ENCODE measurements around the gene ZNF367. TPM values are rescaled to one million over a fixed set of nuclear protein-coding genes. Genes with fewer than 3 reads are reported as not detected.
"Not testable (repeated sequence)": the region's sequence is repeated elsewhere in the genome, so short reads cannot be mapped to it uniquely, and the experiment has no call there.

Gene ZNF367
- polyA plus RNA-seq, 1 of the 3 experiments (the other 2 are of a cell fraction) = 1.5 TPM

DNA sequence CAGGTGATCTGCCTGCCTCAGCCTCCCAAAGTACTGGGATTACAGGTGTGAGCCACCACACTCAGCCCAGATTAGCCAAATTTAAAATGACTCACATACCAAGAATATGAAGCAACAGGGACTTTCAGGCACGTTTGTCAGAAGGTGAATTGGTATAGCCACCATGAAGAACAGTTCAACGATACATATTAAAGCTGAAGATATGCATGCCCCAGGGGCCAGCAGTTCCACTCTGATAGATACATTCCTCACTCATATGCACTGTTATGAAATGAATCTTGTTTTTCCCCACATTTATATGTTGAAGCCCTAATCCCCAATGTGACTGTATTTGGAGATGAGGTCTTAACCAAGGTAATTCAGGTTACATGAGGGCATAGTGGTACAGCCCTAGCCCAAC is 57.2 kb downstream of the ZNF367 start (continued):
- TF ChIP-seq, protein P1, sequence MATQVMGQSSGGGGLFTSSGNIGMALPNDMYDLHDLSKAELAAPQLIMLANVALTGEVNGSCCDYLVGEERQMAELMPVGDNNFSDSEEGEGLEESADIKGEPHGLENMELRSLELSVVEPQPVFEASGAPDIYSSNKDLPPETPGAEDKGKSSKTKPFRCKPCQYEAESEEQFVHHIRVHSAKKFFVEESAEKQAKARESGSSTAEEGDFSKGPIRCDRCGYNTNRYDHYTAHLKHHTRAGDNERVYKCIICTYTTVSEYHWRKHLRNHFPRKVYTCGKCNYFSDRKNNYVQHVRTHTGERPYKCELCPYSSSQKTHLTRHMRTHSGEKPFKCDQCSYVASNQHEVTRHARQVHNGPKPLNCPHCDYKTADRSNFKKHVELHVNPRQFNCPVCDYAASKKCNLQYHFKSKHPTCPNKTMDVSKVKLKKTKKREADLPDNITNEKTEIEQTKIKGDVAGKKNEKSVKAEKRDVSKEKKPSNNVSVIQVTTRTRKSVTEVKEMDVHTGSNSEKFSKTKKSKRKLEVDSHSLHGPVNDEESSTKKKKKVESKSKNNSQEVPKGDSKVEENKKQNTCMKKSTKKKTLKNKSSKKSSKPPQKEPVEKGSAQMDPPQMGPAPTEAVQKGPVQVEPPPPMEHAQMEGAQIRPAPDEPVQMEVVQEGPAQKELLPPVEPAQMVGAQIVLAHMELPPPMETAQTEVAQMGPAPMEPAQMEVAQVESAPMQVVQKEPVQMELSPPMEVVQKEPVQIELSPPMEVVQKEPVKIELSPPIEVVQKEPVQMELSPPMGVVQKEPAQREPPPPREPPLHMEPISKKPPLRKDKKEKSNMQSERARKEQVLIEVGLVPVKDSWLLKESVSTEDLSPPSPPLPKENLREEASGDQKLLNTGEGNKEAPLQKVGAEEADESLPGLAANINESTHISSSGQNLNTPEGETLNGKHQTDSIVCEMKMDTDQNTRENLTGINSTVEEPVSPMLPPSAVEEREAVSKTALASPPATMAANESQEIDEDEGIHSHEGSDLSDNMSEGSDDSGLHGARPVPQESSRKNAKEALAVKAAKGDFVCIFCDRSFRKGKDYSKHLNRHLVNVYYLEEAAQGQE (IDR thresholded peaks at IDR 0.05; ENCODE audit: low read depth, low read length) = no peak
- TF ChIP-seq SIN3A (IDR thresholded peaks at IDR 0.05; ENCODE audit: borderline replicate concordance, low read depth, low read length) (no peak), TEAD4 (IDR thresholded peaks at IDR 0.05; ENCODE audit: borderline replicate concordance, insufficient read depth) (no peak), MEF2A (IDR thresholded peaks at IDR 0.05; ENCODE audit: borderline replicate concordance, low read depth) (no peak)
- TF ChIP-seq, protein P2, sequence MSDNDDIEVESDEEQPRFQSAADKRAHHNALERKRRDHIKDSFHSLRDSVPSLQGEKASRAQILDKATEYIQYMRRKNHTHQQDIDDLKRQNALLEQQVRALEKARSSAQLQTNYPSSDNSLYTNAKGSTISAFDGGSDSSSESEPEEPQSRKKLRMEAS (IDR thresholded peaks at IDR 0.05; ENCODE audit: low read depth) = no peak

DNA sequence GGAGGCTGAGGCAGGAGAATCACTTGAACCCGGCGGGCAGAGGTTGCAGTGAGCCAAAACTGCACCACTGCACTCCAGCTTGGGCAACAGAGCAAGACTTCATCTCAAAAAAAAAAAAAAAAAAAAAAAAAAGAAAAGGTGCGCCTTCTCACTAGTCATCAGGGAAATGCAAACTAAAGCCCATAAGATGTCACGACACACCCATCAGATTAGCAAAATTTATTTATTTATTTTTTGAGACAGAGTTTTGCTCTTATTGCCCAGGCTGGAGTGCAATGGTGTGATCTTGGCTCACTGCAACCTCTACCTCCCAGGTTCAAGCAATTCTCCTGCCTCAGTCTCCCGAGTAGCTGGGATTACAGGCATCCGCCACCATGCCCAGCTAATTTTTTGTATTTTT is 57.6 kb downstream of the ZNF367 start:
- POLR2A ChIA-PET; H3K9me2 ChIP-seq; DNase-seq; H3K4me1 ChIP-seq (ENCODE audit: control insufficient read depth in 1 of 2, insufficient read depth in 2 of 2, low read depth in 1 of 2, low read length in 1 of 2); H4K20me1 ChIP-seq (ENCODE audit: insufficient read depth); H3K9me3 ChIP-seq; H3K9ac ChIP-seq; H2AFZ ChIP-seq (ENCODE audit: low read depth); H3K4me3 ChIP-seq (ENCODE audit: low read depth in 2 of 2, low read length in 1 of 2); H3K4me2 ChIP-seq; H3K27ac ChIP-seq (ENCODE audit: low read depth in 2 of 2, low read length in 1 of 2); H3K27me3 ChIP-seq (ENCODE audit: insufficient read depth); H3K79me2 ChIP-seq (ENCODE audit: insufficient read depth); H3F3A ChIP-seq (replicated peaks; ENCODE audit: insufficient read depth): not testable (repeated sequence)
- CTCF ChIA-PET = interaction anchor here (1.2 kb wide), 1 partner anchor 42 kb away, joined by 3 read pairs; no protein-coding TSS in a partner anchor
- WGBS (ENCODE audit: low lambda C conversion rate) = 97% methylated on average over 6 of the region's 6 CpGs
- H3K36me3 ChIP-seq (replicated peaks in 1 of 2; ENCODE audit: control insufficient read depth in 1 of 2, insufficient read depth in 2 of 2, low read length in 1 of 2) = peaks cover 18 to 63% of the 10 kb centered on the region in 2 experiments

DNA sequence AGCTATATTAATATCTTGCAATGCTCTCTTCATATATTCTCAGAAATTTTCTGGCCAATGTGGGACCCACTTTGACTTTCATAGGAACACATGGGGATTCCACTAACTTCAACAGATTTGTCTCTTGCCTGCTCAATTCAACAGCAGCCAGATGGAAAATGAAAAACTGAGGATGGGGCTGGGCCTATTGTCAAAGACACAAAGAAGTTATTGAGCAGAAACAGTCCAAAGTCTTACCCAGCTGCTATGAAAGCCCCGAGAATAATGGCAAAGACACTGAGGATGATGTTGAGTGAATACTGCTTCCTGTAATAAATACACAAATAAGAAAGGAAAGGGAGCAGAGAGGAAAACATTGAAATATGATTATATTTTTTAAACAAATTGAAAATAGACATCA is 67.3 kb downstream of the ZNF367 start:
- H2AFZ ChIP-seq (ENCODE audit: low read depth) = no peak overlapping the region
- H3K4me1 ChIP-seq (ENCODE audit: control insufficient read depth in 1 of 2, insufficient read depth in 2 of 2, low read depth in 1 of 2, low read length in 1 of 2) = no peaks in the 10 kb centered on the region
- H3F3A ChIP-seq (replicated peaks; ENCODE audit: insufficient read depth) = peaks cover 8% of the 10 kb centered on the region
- 100% methylated on average over 1 of the region's 1 CpG for WGBS (ENCODE audit: low lambda C conversion rate)
- H3K79me2 ChIP-seq (ENCODE audit: insufficient read depth) = no peaks in the 10 kb centered on the region
- H3K27me3 ChIP-seq (ENCODE audit: insufficient read depth) = no peaks in the 10 kb centered on the region
- no peak for TF ChIP-seq EP300 (IDR thresholded peaks at IDR 0.05; ENCODE audit: borderline replicate concordance in 1 of 2, low read depth in 1 of 2, low read length in 1 of 2)
- TF ChIP-seq, protein P3, sequence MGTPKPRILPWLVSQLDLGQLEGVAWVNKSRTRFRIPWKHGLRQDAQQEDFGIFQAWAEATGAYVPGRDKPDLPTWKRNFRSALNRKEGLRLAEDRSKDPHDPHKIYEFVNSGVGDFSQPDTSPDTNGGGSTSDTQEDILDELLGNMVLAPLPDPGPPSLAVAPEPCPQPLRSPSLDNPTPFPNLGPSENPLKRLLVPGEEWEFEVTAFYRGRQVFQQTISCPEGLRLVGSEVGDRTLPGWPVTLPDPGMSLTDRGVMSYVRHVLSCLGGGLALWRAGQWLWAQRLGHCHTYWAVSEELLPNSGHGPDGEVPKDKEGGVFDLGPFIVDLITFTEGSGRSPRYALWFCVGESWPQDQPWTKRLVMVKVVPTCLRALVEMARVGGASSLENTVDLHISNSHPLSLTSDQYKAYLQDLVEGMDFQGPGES (IDR thresholded peaks at IDR 0.05; ENCODE audit: low read depth, low read length) = no peak
- TF ChIP-seq MEF2A (IDR thresholded peaks at IDR 0.05; ENCODE audit: borderline replicate concordance, low read depth) = no peak
- TF ChIP-seq NFIC (IDR thresholded peaks at IDR 0.05; ENCODE audit: borderline replicate concordance) = no peak
- TF ChIP-seq SMC3 (IDR thresholded peaks at IDR 0.05; ENCODE audit: low read depth, low read length) = no peak
- no peak for TF ChIP-seq ELF1 (IDR thresholded peaks at IDR 0.05)
- TF ChIP-seq FOXM1 (IDR thresholded peaks at IDR 0.05; ENCODE audit: low read depth) = no peak
- TF ChIP-seq, protein P4, sequence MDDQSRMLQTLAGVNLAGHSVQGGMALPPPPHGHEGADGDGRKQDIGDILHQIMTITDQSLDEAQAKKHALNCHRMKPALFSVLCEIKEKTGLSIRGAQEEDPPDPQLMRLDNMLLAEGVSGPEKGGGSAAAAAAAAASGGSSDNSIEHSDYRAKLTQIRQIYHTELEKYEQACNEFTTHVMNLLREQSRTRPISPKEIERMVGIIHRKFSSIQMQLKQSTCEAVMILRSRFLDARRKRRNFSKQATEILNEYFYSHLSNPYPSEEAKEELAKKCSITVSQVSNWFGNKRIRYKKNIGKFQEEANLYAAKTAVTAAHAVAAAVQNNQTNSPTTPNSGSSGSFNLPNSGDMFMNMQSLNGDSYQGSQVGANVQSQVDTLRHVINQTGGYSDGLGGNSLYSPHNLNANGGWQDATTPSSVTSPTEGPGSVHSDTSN (IDR thresholded peaks at IDR 0.05) = no peak
- no peak for TF ChIP-seq FOSL2 (IDR thresholded peaks at IDR 0.05; ENCODE audit: borderline replicate concordance, low read depth)
- ChIA-PET POLR2A (no interaction called here), CTCF (interaction anchor here (1.0 to 1.1 kb wide), 2 partner anchors 14 to 316 kb away, joined by 3 to 4 read pairs; no protein-coding TSS in a partner anchor)
- no peak overlapping the region for H3K27ac ChIP-seq (ENCODE audit: low read depth in 2 of 2, low read length in 1 of 2)
- DNase-seq = no peak
- H4K20me1 ChIP-seq (ENCODE audit: insufficient read depth) = no peaks in the 10 kb centered on the region
- no peak overlapping the region for H3K4me3 ChIP-seq (ENCODE audit: low read depth in 2 of 2, low read length in 1 of 2)
- peaks cover 8% of the 10 kb centered on the region; the same call in 1 of the 2 replicates for H3K9me3 ChIP-seq
- no peak overlapping the region for H3K9ac ChIP-seq
- H3K9me2 ChIP-seq = no peaks in the 10 kb centered on the region
- peaks cover 18 to 48% of the 10 kb centered on the region in 2 experiments for H3K36me3 ChIP-seq (replicated peaks in 1 of 2; ENCODE audit: control insufficient read depth in 1 of 2, insufficient read depth in 2 of 2, low read length in 1 of 2)
- H3K4me2 ChIP-seq = no peak overlapping the region
